ENCODE measurements around the gene TBL1XR1. TPM values are rescaled to one million over a fixed set of nuclear protein-coding genes. Genes with fewer than 3 reads are reported as not detected.

Gene TBL1XR1
- total RNA-seq, 4 donors from 2014 or later: 55.6 to 281 (median 102) TPM

DNA sequence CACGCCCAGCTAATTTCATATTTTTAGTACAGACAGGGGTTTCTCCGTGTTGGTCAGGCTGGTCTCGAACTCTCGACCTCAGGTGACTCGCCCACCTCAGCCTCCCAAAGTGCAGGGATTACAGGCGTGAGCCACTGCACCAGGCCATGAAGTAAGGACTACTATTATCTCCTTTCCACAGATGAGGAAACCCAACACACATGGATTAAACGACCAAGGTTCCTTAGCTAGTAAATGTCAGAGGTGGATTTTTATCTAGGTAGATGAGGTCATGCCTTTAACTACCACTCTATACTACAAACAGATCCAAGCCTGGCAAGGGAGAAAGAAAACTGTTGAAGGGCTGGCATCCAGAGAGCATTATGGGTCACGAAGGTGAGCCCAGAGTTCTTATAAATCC is 15.5 kb upstream of the TBL1XR1 start:
- Histone ChIP-seq H3K36me3 (no peaks in the 10 kb centered on the region), H3K4me1 (no peaks in the 10 kb centered on the region), H3K27ac (no peak overlapping the region), H3K27me3 (no peaks in the 10 kb centered on the region), H3K9me3 (no peaks in the 10 kb centered on the region), H3K4me3 (no peak overlapping the region)
- TF ChIP-seq, protein P1, sequence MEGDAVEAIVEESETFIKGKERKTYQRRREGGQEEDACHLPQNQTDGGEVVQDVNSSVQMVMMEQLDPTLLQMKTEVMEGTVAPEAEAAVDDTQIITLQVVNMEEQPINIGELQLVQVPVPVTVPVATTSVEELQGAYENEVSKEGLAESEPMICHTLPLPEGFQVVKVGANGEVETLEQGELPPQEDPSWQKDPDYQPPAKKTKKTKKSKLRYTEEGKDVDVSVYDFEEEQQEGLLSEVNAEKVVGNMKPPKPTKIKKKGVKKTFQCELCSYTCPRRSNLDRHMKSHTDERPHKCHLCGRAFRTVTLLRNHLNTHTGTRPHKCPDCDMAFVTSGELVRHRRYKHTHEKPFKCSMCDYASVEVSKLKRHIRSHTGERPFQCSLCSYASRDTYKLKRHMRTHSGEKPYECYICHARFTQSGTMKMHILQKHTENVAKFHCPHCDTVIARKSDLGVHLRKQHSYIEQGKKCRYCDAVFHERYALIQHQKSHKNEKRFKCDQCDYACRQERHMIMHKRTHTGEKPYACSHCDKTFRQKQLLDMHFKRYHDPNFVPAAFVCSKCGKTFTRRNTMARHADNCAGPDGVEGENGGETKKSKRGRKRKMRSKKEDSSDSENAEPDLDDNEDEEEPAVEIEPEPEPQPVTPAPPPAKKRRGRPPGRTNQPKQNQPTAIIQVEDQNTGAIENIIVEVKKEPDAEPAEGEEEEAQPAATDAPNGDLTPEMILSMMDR (IDR thresholded peaks at IDR 0.05): no peak
- TF ChIP-seq POLR2A (IDR thresholded peaks at IDR 0.05): no peak
- intact Hi-C loops (cut with DNase I; ENCODE audit: low total_unique reads): no loop called here
- DNase-seq: no peak

DNA sequence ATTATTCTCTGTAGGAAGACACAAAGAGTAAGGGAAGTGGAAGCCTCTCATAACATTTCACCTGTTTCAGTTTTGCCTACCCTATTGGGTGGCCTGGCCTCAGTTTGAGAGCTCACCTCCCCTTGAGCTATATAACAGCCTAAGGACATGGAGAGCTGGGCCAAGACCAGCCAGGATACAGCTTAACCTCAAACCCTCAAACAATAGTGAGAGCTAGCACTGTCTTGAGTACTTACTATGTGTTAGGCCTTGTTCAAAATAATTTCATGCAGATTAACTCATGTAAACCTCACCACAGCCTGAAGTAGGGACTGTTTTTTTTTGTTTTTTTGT is 15.0 kb upstream of the TBL1XR1 start:
- TF ChIP-seq, protein P1 (IDR thresholded peaks at IDR 0.05): no peak
- no peak for TF ChIP-seq POLR2A (IDR thresholded peaks at IDR 0.05)
- H3K4me1 ChIP-seq: no peaks in the 10 kb centered on the region
- no peaks in the 10 kb centered on the region for H3K36me3 ChIP-seq
- no peak overlapping the region for H3K4me3 ChIP-seq
- no peak overlapping the region for H3K27ac ChIP-seq
- no peaks in the 10 kb centered on the region for H3K27me3 ChIP-seq
- intact Hi-C loops (cut with DNase I; ENCODE audit: low total_unique reads): no loop called here
- no peak for DNase-seq
- H3K9me3 ChIP-seq: no peaks in the 10 kb centered on the region

DNA sequence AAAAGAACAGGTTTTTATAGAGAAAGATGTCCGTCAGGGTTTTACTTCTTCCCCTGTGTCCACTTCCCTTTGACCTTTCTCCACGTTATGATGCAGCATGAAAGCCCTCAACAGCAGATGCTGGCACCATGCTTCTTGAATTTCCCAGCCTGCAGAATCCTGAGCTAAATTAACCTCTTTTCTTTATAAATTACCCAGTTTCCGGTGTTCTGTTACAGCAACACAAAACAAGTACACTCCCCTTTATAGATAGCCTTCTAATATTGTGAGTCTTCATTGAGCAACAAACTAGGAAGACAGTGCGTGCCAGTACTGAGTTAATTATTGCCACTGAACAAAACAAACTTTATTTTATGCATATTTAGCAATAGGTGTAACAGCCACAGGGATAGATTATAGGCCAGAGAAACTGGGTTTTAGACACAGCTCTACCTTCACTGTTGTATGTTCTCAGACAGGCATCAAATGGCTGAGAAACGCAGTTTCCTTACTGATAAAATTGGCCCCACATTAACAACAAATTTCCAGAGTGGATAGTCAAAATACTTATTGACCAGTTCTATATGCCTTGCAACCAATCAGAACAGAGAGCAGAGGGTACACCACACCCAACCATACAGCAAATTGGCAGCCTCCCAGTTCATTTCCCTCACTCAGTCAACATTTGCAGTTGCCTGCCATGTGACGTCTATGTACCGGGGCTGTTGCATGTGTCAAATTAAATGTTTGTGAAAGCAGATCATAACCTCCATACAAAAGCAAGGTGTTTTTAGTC is 14.4 kb upstream of the TBL1XR1 start:
- Histone ChIP-seq H3K36me3 (no peaks in the 10 kb centered on the region), H3K4me3 (no peak overlapping the region), H3K4me1 (no peaks in the 10 kb centered on the region), H3K9me3 (no peaks in the 10 kb centered on the region), H3K27ac (no peak overlapping the region), H3K27me3 (no peaks in the 10 kb centered on the region)
- no peak for TF ChIP-seq POLR2A (IDR thresholded peaks at IDR 0.05)
- TF ChIP-seq, protein P1 (IDR thresholded peaks at IDR 0.05): no peak
- DNase-seq: no peak
- intact Hi-C loops (cut with DNase I; ENCODE audit: low total_unique reads): no loop called here

DNA sequence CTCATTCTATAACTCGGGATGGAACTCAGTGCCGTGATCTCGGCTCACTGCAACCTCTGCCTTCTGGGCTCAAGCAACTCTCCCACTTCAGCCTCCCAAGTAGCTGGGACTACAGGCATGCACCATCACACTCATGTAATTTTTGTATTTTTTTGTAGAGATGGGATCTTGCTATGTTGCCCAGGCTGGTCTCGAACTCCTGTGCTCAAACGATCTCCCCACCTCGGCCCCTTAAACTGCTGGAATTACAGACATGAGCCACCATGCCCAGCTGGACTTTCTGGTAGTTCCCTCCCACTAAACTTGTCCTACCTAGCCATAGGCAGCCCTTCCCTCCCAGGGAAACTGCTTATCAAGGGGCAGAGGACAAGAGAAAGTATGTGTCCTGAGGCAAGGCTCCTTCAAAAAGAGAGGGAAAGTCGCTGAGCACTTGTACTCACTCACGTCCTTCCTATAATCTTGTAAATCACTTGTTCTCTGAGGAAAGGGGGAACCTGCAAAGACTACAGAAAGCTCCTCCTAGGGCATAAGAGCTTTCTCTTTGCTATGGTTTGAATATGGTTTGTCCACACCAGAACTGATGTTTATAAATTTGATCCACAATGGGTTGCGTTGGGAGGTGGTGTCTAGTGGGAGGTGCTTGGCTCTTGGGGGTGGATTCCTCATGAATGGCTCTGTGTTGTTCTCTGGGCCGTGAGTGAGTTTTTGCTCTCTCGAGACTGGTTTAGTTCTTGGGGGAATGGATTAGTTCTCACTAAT is 13.6 kb upstream of the TBL1XR1 start:
- no peak overlapping the region for H3K4me3 ChIP-seq
- H3K36me3 ChIP-seq: no peaks in the 10 kb centered on the region
- H3K9me3 ChIP-seq: no peaks in the 10 kb centered on the region
- H3K27ac ChIP-seq: no peak overlapping the region
- H3K4me1 ChIP-seq: no peaks in the 10 kb centered on the region
- TF ChIP-seq, protein P1 (IDR thresholded peaks at IDR 0.05): no peak
- TF ChIP-seq POLR2A (IDR thresholded peaks at IDR 0.05): no peak
- no peak for DNase-seq
- H3K27me3 ChIP-seq: no peaks in the 10 kb centered on the region
- intact Hi-C loops (cut with DNase I; ENCODE audit: low total_unique reads): no loop called here

DNA sequence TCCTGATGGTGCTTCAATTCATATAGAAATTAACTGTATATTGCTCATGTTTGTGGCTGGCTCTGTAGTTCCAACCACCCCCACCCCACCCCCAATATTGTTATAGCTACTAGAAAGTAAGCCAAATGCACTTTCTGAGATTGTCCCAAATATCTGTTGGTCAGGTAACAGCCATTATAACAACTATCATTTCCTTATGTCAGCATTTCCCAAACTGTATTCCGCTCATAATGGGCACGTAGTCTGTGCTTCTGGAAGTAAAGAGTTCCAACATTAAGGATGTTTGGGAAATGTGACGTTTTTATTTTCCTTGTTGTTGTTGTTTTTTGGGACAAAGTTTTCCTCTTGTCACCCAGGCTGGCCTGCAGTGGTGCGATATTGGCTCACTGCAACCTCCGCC is 12.2 kb upstream of the TBL1XR1 start:
- intact Hi-C loops (cut with DNase I; ENCODE audit: low total_unique reads): no loop called here
- H3K4me1 ChIP-seq: no peaks in the 10 kb centered on the region
- H3K27ac ChIP-seq: no peak overlapping the region
- H3K36me3 ChIP-seq: no peaks in the 10 kb centered on the region
- TF ChIP-seq, protein P1 (IDR thresholded peaks at IDR 0.05): no peak
- no peak for TF ChIP-seq POLR2A (IDR thresholded peaks at IDR 0.05)
- no peaks in the 10 kb centered on the region for H3K27me3 ChIP-seq
- DNase-seq: no peak
- no peaks in the 10 kb centered on the region for H3K9me3 ChIP-seq
- no peak overlapping the region for H3K4me3 ChIP-seq
